T47D (cell line): Measurements from ENCODE around the gene KCNAB1.

Source experiments
- DNase-seq, 2 experiments: peaks; one replicate each; pipeline versions ENCODE4 v3.0.0 to v3.0.0-alpha.2; 2011 to 2012; ENCODE audit warnings: low read depth in 1 of 2, low spot score in 1 of 2
- JUND ChIP-seq: IDR thresholded peaks from 2 replicates; pipeline ENCODE4 v1.6.1; 2012; ENCODE audit warnings: low read depth
- in situ Hi-C: cut with HindIII; loops from 2 replicates; pipeline ENCODE4 v1.10.0; 2016; ENCODE audit warnings: low sequenced_read_pairs, low pct_unique_long_range_greater_than_20kb

KCNAB1 gene

GRCh38 chr3:156305672-156306071 lies 185.3 kb downstream of the KCNAB1 start:
- DNase-seq, result no peak
- in situ Hi-C loops, result no loop called here
- no peak for TF ChIP-seq JUND

- DNase-seq, result no peak
- TF ChIP-seq JUND, result no peak
- in situ Hi-C loops, result no loop called here
Observed at GRCh38 chr3:156307704-156308103, 187.3 kb downstream of the KCNAB1 start.

- in situ Hi-C loops, result no loop called here
- no peak for TF ChIP-seq JUND
- DNase-seq, result no peak
Observed at GRCh38 chr3:156311431-156311830, 191.1 kb downstream of the KCNAB1 start.

GRCh38 chr3:156311930-156312329 lies 191.6 kb downstream of the KCNAB1 start:
- TF ChIP-seq JUND, result no peak
- DNase-seq, result no peak
- in situ Hi-C loops, result no loop called here

GRCh38 chr3:156316076-156316475 lies 195.7 kb downstream of the KCNAB1 start:
- DNase-seq, result no peak
- in situ Hi-C loops, result no loop called here
- no peak for TF ChIP-seq JUND

- in situ Hi-C loops, result no loop called here
- no peak for DNase-seq
- TF ChIP-seq JUND, result no peak
Observed at GRCh38 chr3:156317462-156318074, 197.2 kb downstream of the KCNAB1 start.

GRCh38 chr3:156321945-156322344 lies 201.6 kb downstream of the KCNAB1 start:
- TF ChIP-seq JUND, result no peak
- no peak for DNase-seq
- in situ Hi-C loops, result no loop called here

- DNase-seq, result no peak
- in situ Hi-C loops, result no loop called here
- TF ChIP-seq JUND, result no peak
Observed at GRCh38 chr3:156323466-156323865, 203.1 kb downstream of the KCNAB1 start.

- DNase-seq, result no peak
- in situ Hi-C loops, result no loop called here
- TF ChIP-seq JUND, result no peak
Observed at GRCh38 chr3:156330415-156330814, 210.0 kb downstream of the KCNAB1 start.

GRCh38 chr3:156332304-156332703 lies 211.9 kb downstream of the KCNAB1 start:
- in situ Hi-C loops, result no loop called here
- DNase-seq, result no peak
- no peak for TF ChIP-seq JUND

- no peak for TF ChIP-seq JUND
- in situ Hi-C loops, result no loop called here
- no peak for DNase-seq
Observed at GRCh38 chr3:156334841-156335545, 214.6 kb downstream of the KCNAB1 start.

GRCh38 chr3:156339491-156339890 lies 219.1 kb downstream of the KCNAB1 start:
- no peak for DNase-seq
- no peak for TF ChIP-seq JUND
- in situ Hi-C loops, result no loop called here

- no peak for DNase-seq
- in situ Hi-C loops, result no loop called here
- TF ChIP-seq JUND, result no peak
Observed at GRCh38 chr3:156341332-156341731, 221.0 kb downstream of the KCNAB1 start.

GRCh38 chr3:156341831-156342416 lies 221.5 kb downstream of the KCNAB1 start:
- TF ChIP-seq JUND, result no peak
- in situ Hi-C loops, result no loop called here
- no peak for DNase-seq
